Astrocyte (in vitro differentiated cells and primary cell): ENCODE measurements around the gene RPL13. TPM values are rescaled to one million over a fixed set of nuclear protein-coding genes. Genes with fewer than 3 reads are reported as not detected.

Experiments
- DNase-seq: peaks from one replicate; pipeline ENCODE4 v3.0.0-alpha.2; 2010; ENCODE audit warnings: low read depth
- FAIRE-seq: peaks from 2 replicates; lab custom pipeline; 2011; peaks lifted over from hg19 to GRCh38; lab: Jason Lieb, UNC
- H2AFZ ChIP-seq: 2 replicates; pipeline ENCODE4 v1.6.0; 2012; ENCODE audit warnings: low read depth, low read length, inconsistent platforms
- H3K27ac ChIP-seq: 2 replicates; pipeline ENCODE4 v1.5.1; 2011; ENCODE audit warnings: low read depth, low read length, inconsistent platforms
- H3K27me3 ChIP-seq: 2 replicates; pipeline ENCODE4 v1.6.0; 2011; ENCODE audit warnings: low read length, inconsistent platforms; ENCODE audit not compliant: insufficient read depth
- H3K36me3 ChIP-seq: 2 replicates; pipeline ENCODE4 v1.5.1; 2011; ENCODE audit warnings: low read length, inconsistent platforms; ENCODE audit not compliant: insufficient read depth
- H3K4me1 ChIP-seq: 2 replicates; pipeline ENCODE4 v1.5.1; 2011; ENCODE audit warnings: low read length, inconsistent platforms; ENCODE audit not compliant: insufficient read depth
- H3K4me2 ChIP-seq: 2 replicates; pipeline ENCODE4 v1.6.0; 2012; ENCODE audit warnings: low read length, inconsistent platforms
- H3K4me3 ChIP-seq: 2 replicates; pipeline ENCODE4 v1.5.1; 2011; ENCODE audit warnings: low read depth, mild to moderate bottlenecking, low read length, inconsistent platforms; ENCODE audit not compliant: insufficient read depth
- H3K79me2 ChIP-seq: 2 replicates; pipeline ENCODE4 v1.6.0; 2012; ENCODE audit warnings: mild to moderate bottlenecking, low read length, inconsistent platforms; ENCODE audit not compliant: insufficient read depth
- H3K9ac ChIP-seq: 2 replicates; pipeline ENCODE4 v1.6.0; 2012; ENCODE audit warnings: mild to moderate bottlenecking, low read length, inconsistent platforms
- H3K9me3 ChIP-seq: 2 replicates; pipeline ENCODE4 v1.5.1; 2012; ENCODE audit warnings: low read depth, mild to moderate bottlenecking, low read length, inconsistent platforms; ENCODE audit not compliant: insufficient read depth
- H4K20me1 ChIP-seq: 2 replicates; pipeline ENCODE4 v1.6.0; 2012; ENCODE audit warnings: low read length, inconsistent platforms; ENCODE audit not compliant: insufficient read depth
- H3K27ac Mint-ChIP-seq: one replicate; pipeline ENCODE4 v1.8.0; 2021; ENCODE audit warnings: mild to moderate bottlenecking, mixed read lengths; ENCODE audit not compliant: unreplicated experiment
- H3K27me3 Mint-ChIP-seq: one replicate; pipeline ENCODE4 v1.8.0; 2021; ENCODE audit warnings: low read depth, mixed read lengths; ENCODE audit not compliant: unreplicated experiment
- H3K36me3 Mint-ChIP-seq: one replicate; pipeline ENCODE4 v1.8.0; 2021; ENCODE audit warnings: low read depth, mixed read lengths; ENCODE audit not compliant: unreplicated experiment
- H3K4me1 Mint-ChIP-seq: one replicate; pipeline ENCODE4 v1.8.0; 2021; ENCODE audit warnings: low read depth, mixed read lengths; ENCODE audit not compliant: unreplicated experiment
- H3K4me3 Mint-ChIP-seq: one replicate; pipeline ENCODE4 v1.8.0; 2021; ENCODE audit warnings: mild to moderate bottlenecking, moderate library complexity, mixed read lengths; ENCODE audit not compliant: unreplicated experiment
- H3K9me3 Mint-ChIP-seq: one replicate; pipeline ENCODE4 v1.8.0; 2021; ENCODE audit warnings: mild to moderate bottlenecking, mixed read lengths; ENCODE audit not compliant: unreplicated experiment
- CTCF ChIP-seq: IDR thresholded peaks from 2 replicates; pipeline ENCODE4 v1.5.1; 2011; ENCODE audit warnings: low read depth, mild to moderate bottlenecking, inconsistent platforms, low read length, moderate library complexity; ENCODE audit not compliant: insufficient read depth
- EZH2 ChIP-seq: IDR thresholded peaks from 2 replicates; pipeline ENCODE4 v1.6.1; 2012; ENCODE audit warnings: mild to moderate bottlenecking, low read length, inconsistent platforms; ENCODE audit not compliant: insufficient read depth
- total RNA-seq: library from RNA; stranded (reverse); gene quantifications from 2 replicates; pipeline ENCODE4 v1.2.1, GENCODE V29; 2021

Gene RPL13
- total RNA-seq, 1 donor from 2014 or later = 1,239 TPM

DNA sequence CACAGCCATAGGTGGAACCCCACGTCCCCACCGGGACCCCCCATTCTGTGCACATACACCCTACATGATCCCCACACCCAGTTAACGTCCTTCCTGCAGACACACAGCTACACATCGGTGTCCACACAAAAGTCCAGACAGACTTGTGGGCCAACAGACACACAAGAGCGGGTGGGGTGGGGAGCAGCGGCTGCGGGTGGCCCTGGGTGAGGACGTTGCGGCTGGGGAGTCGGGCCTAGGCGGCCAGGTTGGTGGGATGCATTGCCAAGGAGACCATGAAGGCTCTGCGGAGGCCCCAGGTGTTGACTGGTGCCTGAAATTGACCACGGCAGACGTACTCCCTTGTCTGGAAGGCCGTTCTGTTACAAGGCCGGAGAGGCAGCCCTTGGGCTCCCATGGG, 44.3 kb downstream of the RPL13 start:
- Histone ChIP-seq H3K4me2 (no peak overlapping the region), H3K9ac (no peak overlapping the region), H3K27ac (no peak overlapping the region), H3K4me3 (no peak overlapping the region), H3K4me1 (peaks cover 21% of the 10 kb centered on the region), H2AFZ (no peak overlapping the region), H3K27me3 (no peaks in the 10 kb centered on the region), H3K79me2 (no peaks in the 10 kb centered on the region), H3K36me3 (no peaks in the 10 kb centered on the region), H3K9me3 (no peaks in the 10 kb centered on the region), H4K20me1 (no peaks in the 10 kb centered on the region)
- peaks cover 11% of the 10 kb centered on the region for H3K27me3 Mint-ChIP-seq
- no peak overlapping the region for H3K27ac Mint-ChIP-seq
- H3K4me3 Mint-ChIP-seq = no peak overlapping the region
- no peaks in the 10 kb centered on the region for H3K9me3 Mint-ChIP-seq
- DNase-seq (no peak), FAIRE-seq (no peak)
- H3K4me1 Mint-ChIP-seq = peaks cover 7% of the 10 kb centered on the region
- H3K36me3 Mint-ChIP-seq = no peaks in the 10 kb centered on the region
- TF ChIP-seq EZH2 (no peak), CTCF (no peak)

DNA sequence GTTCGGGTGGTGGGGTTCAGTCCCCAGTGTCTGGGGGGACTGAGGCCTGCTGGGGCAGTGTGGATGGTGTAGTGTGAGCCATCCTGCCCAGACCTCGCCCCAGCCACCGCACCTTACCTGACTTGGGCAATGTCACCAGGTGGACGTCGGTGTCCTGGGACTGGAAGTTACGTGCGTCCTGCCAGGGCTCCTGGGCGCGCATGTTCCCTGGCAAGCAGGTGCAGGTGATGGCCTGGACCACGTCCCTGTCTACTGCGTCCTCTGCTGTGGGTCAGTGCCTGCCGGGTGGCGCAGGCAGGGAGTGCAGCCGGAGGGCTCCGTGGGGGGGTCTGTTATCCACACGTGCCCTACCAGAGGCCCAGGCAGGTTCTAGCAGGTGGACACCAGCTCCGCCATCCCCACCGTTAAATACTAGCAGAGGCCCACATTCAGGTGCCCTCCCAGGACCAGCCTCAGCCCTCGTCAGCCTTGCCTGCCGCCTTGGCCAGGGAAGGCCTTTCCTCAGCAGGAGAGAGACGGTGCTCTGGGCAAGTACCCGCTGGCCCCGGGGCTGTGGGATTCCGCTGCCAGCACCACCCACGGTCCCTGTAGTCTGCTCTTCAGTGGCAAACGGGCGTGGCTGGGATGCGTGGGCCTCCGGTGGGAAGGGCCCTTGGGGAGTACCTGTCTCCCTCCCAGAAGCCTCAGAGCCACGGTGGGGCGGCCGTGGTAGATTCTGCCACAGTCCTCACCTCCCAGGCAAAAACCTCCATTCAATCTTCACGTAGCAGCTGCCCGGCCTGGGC, 44.9 kb downstream of the RPL13 start:
- no peak overlapping the region for H3K4me3 Mint-ChIP-seq
- H3K4me3 ChIP-seq = no peak overlapping the region
- H3K9ac ChIP-seq = no peak overlapping the region
- no peaks in the 10 kb centered on the region for H3K36me3 ChIP-seq
- H3K27ac ChIP-seq = no peak overlapping the region
- H3K4me2 ChIP-seq = no peak overlapping the region
- H3K27me3 Mint-ChIP-seq = peaks cover 11% of the 10 kb centered on the region
- no peak overlapping the region for H2AFZ ChIP-seq
- H3K4me1 Mint-ChIP-seq = peaks cover 6% of the 10 kb centered on the region
- no peak for TF ChIP-seq CTCF
- TF ChIP-seq EZH2 = no peak
- peaks cover 21% of the 10 kb centered on the region for H3K4me1 ChIP-seq
- H3K27ac Mint-ChIP-seq = no peak overlapping the region
- H4K20me1 ChIP-seq = no peaks in the 10 kb centered on the region
- no peaks in the 10 kb centered on the region for H3K9me3 ChIP-seq
- no peaks in the 10 kb centered on the region for H3K79me2 ChIP-seq
- no peaks in the 10 kb centered on the region for H3K27me3 ChIP-seq
- FAIRE-seq = no peak
- H3K9me3 Mint-ChIP-seq = no peaks in the 10 kb centered on the region
- no peaks in the 10 kb centered on the region for H3K36me3 Mint-ChIP-seq
- DNase-seq = no peak

DNA sequence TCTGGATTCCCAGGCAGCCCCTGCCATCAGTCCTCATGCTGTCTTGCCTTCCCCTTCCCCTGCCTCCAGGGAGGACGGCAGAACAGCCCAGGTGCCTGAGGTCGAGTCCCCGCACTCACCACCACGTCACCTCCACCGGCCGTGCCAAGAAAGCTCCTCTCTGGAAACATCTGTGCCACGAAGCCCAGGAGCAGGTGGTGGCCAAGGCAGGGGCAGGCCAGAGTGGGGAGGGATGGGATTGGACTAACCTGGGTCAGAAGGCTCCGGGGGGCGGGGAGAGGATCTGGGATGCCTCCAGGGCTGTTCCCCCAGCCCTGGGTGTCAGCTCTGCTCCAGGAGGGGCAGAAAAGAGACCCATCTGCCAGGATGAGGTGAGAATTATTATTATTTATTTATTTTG, 45.5 kb downstream of the RPL13 start:
- no peaks in the 10 kb centered on the region for H4K20me1 ChIP-seq
- H3K9me3 ChIP-seq = no peaks in the 10 kb centered on the region
- no peaks in the 10 kb centered on the region for H3K36me3 Mint-ChIP-seq
- H2AFZ ChIP-seq = no peak overlapping the region
- no peaks in the 10 kb centered on the region for H3K79me2 ChIP-seq
- H3K27me3 Mint-ChIP-seq = peaks cover 11% of the 10 kb centered on the region
- H3K4me1 Mint-ChIP-seq = peaks cover 5% of the 10 kb centered on the region
- no peak for DNase-seq
- H3K9ac ChIP-seq = no peak overlapping the region
- H3K9me3 Mint-ChIP-seq = no peaks in the 10 kb centered on the region
- no peak for TF ChIP-seq EZH2
- TF ChIP-seq CTCF = no peak
- H3K4me1 ChIP-seq = peaks cover 21% of the 10 kb centered on the region
- no peak for FAIRE-seq
- no peaks in the 10 kb centered on the region for H3K27me3 ChIP-seq
- H3K27ac Mint-ChIP-seq = no peak overlapping the region
- no peaks in the 10 kb centered on the region for H3K36me3 ChIP-seq
- no peak overlapping the region for H3K4me3 ChIP-seq
- H3K4me3 Mint-ChIP-seq = no peak overlapping the region
- H3K27ac ChIP-seq = no peak overlapping the region
- no peak overlapping the region for H3K4me2 ChIP-seq
